SK-N-SH (cell line): ENCODE measurements around the gene CAPNS2. TPM values are rescaled to one million over a fixed set of nuclear protein-coding genes. Genes with fewer than 3 reads are reported as not detected.

Experiments
- CTCF ChIA-PET: fragments of 300-600, 350-600 bp; formaldehyde crosslinking; extraction: SDS; loops from one replicate; lab custom pipeline; 2021; lab: Yijun Ruan, JAX
- POLR2A ChIA-PET: fragments of 350-600 bp; sonication (Branson Sonifier 250); formaldehyde crosslinking; extraction: SDS; loops from one replicate; lab custom pipeline; 2020; ENCODE audit warnings: antibody characterized with exemption, inconsistent platforms; lab: Yijun Ruan, JAX
- DNase-seq: peaks from one replicate; pipeline ENCODE4 v3.0.0; 2012
- H2AFZ ChIP-seq: fragments of 200-600 bp; sonication (generic); 2 replicates; pipeline ENCODE4 v1.8.1; 2016; ENCODE audit warnings: antibody characterized with exemption, mild to moderate bottlenecking, low read depth
- H3F3A ChIP-seq: fragments of 200-600 bp; sonication (generic); replicated peaks from 2 replicates; pipeline ENCODE3; 2016; ENCODE audit warnings: antibody characterized with exemption, mild to moderate bottlenecking; ENCODE audit not compliant: insufficient read depth
- H3K27ac ChIP-seq, 2 experiments: fragments of 200-500 bp in 1 of 2; fragments of 200-600 bp in 1 of 2; sonication (Bioruptor generic) in 1 of 2; sonication (generic), shearing (Covaris generic) in 1 of 2; 2 replicates each; pipeline versions ENCODE4 v1.5.1 to v1.6.1; 2014 to 2016; ENCODE audit warnings: low read depth in 2 of 2, inconsistent platforms in 1 of 2, low read length in 1 of 2, mild to moderate bottlenecking in 1 of 2, mixed read lengths in 1 of 2
- H3K27me3 ChIP-seq: fragments of 200-600 bp; sonication (generic), shearing (Covaris generic); 2 replicates; pipeline ENCODE4 v1.6.1; 2016; ENCODE audit warnings: mixed run types; ENCODE audit not compliant: insufficient read depth
- H3K36me3 ChIP-seq, 2 experiments: fragments of 200-500 bp in 1 of 2; fragments of 200-600 bp in 1 of 2; sonication (Bioruptor generic) in 1 of 2; sonication (generic) in 1 of 2; replicated peaks in 1 of 2; 2 replicates each; pipeline versions ENCODE3 to v1.5.1; 2014 to 2016; ENCODE audit warnings: low read length in 1 of 2, mild to moderate bottlenecking in 1 of 2; ENCODE audit not compliant: insufficient read depth in 2 of 2, control insufficient read depth in 1 of 2
- H3K4me1 ChIP-seq, 2 experiments: fragments of 200-500 bp in 1 of 2; fragments of 200-600 bp in 1 of 2; sonication (Bioruptor generic) in 1 of 2; sonication (generic), shearing (Covaris generic) in 1 of 2; 2 replicates each; pipeline versions ENCODE4 v1.5.1 to v1.6.1; 2014 to 2016; ENCODE audit warnings: low read depth in 1 of 2, low read length in 1 of 2, mixed run types in 1 of 2; ENCODE audit not compliant: insufficient read depth in 2 of 2, control insufficient read depth in 1 of 2
- H3K4me2 ChIP-seq: fragments of 200-600 bp; sonication (generic), shearing (Covaris generic); 2 replicates; pipeline ENCODE4 v1.6.1; 2017; ENCODE audit warnings: mixed run types
- H3K4me3 ChIP-seq, 2 experiments: fragments of 200-500 bp in 1 of 2; fragments of 200-600 bp in 1 of 2; sonication (Bioruptor generic) in 1 of 2; sonication (generic), shearing (Covaris generic) in 1 of 2; 2 replicates each; pipeline versions ENCODE4 v1.5.1 to v1.8.1; 2014 to 2016; ENCODE audit warnings: low read depth in 2 of 2, inconsistent platforms in 1 of 2, low read length in 1 of 2, mild to moderate bottlenecking in 1 of 2, mixed read lengths in 1 of 2, moderate library complexity in 1 of 2
- H3K79me2 ChIP-seq: fragments of 200-600 bp; sonication (generic); 2 replicates; pipeline ENCODE4 v1.8.1; 2017; ENCODE audit warnings: mild to moderate bottlenecking; ENCODE audit not compliant: insufficient read depth
- H3K9ac ChIP-seq: fragments of 200-600 bp; sonication (generic); 2 replicates; pipeline ENCODE4 v1.6.1; 2017; ENCODE audit warnings: mixed run types
- H3K9me2 ChIP-seq: fragments of 200-600 bp; sonication (generic); 2 replicates; pipeline ENCODE4 v1.6.1; 2017; ENCODE audit warnings: mixed run types
- H3K9me3 ChIP-seq: fragments of 200-600 bp; sonication (generic); 2 replicates; pipeline ENCODE4 v1.6.1; 2017; ENCODE audit warnings: mixed run types, mild to moderate bottlenecking, moderate library complexity
- H4K20me1 ChIP-seq: fragments of 200-600 bp; sonication (generic); 2 replicates; pipeline ENCODE4 v1.6.1; 2017; ENCODE audit warnings: mild to moderate bottlenecking, mixed run types; ENCODE audit not compliant: insufficient read depth
- CHD2 ChIP-seq: fragments of 150-350 bp; IDR thresholded peaks from 2 replicates; pipeline ENCODE4 v1.6.1; 2018; ENCODE audit warnings: low read length; ENCODE audit not compliant: partially characterized antibody
- FOSL2 ChIP-seq: IDR thresholded peaks from 2 replicates; pipeline ENCODE4 v1.4.0; 2012; ENCODE audit warnings: low read depth, mild to moderate bottlenecking, moderate library complexity, borderline replicate concordance
- FOXJ3 ChIP-seq: sonication (generic); formaldehyde crosslinking; IDR thresholded peaks from 2 replicates; pipeline ENCODE4 v1.5.1; 2020; ENCODE audit warnings: mild to moderate bottlenecking, missing genetic modification reagents
- GABPA ChIP-seq: IDR thresholded peaks from 2 replicates; pipeline ENCODE4 v1.4.0; 2012; ENCODE audit warnings: low read depth, mild to moderate bottlenecking
- IRF3 ChIP-seq: fragments of 150-350 bp; IDR thresholded peaks from 2 replicates; pipeline ENCODE4 v1.6.1; 2016; ENCODE audit warnings: mild to moderate bottlenecking, low read depth, low read length
- MAX ChIP-seq: IDR thresholded peaks from 2 replicates; pipeline ENCODE4 v1.4.0; 2012; ENCODE audit warnings: low read depth
- MEF2A ChIP-seq: IDR thresholded peaks from 2 replicates; pipeline ENCODE4 v1.4.0; 2012; ENCODE audit warnings: low read depth, borderline replicate concordance
- MXI1 ChIP-seq: IDR thresholded peaks from 2 replicates; pipeline ENCODE4 v1.6.1; 2012; ENCODE audit warnings: mild to moderate bottlenecking, low read depth, low read length, improper control_type of control experiment
- RAD21 ChIP-seq: IDR thresholded peaks from 2 replicates; pipeline ENCODE4 v1.6.1; 2012; ENCODE audit warnings: mild to moderate bottlenecking, low read length
- RCOR1 ChIP-seq: fragments of 150-350 bp; IDR thresholded peaks from 2 replicates; pipeline ENCODE4 v1.6.1; 2017; ENCODE audit warnings: antibody characterized with exemption, low read length
- REST ChIP-seq: IDR thresholded peaks from 2 replicates; pipeline ENCODE4 v1.6.1; 2012; ENCODE audit warnings: mild to moderate bottlenecking, low read depth, low read length, moderate library complexity
- RFX5 ChIP-seq: IDR thresholded peaks from 2 replicates; pipeline ENCODE4 v1.6.1; 2012; ENCODE audit warnings: mild to moderate bottlenecking, improper control_type of control experiment, low read length
- RXRA ChIP-seq: IDR thresholded peaks from 2 replicates; pipeline ENCODE4 v1.4.0; 2012; ENCODE audit warnings: low read depth, mild to moderate bottlenecking, borderline replicate concordance
- TAF1 ChIP-seq: IDR thresholded peaks from 2 replicates; pipeline ENCODE4 v1.6.1; 2012; ENCODE audit warnings: low read depth, mild to moderate bottlenecking, low read length, moderate library complexity, borderline replicate concordance
- USF1 ChIP-seq: IDR thresholded peaks from 2 replicates; pipeline ENCODE4 v1.4.0; 2012; ENCODE audit warnings: low read depth, borderline replicate concordance
- USF2 ChIP-seq: fragments of 150-350 bp; IDR thresholded peaks from 2 replicates; pipeline ENCODE4 v1.6.1; 2017; ENCODE audit warnings: antibody characterized with exemption, low read length, low read depth, borderline replicate concordance
- YY1 ChIP-seq: IDR thresholded peaks from 2 replicates; pipeline ENCODE4 v1.4.0; 2012; ENCODE audit warnings: low read depth, mild to moderate bottlenecking
- WGBS: methylation state at CpG from one replicate; pipeline ENCODE4 v1.1.6; 2017; ENCODE audit warnings: low lambda C conversion rate; 5-methylcytosine and 5-hydroxymethylcytosine counted together
- polyA plus RNA-seq, 3 experiments: library from polyadenylated mRNA; depleted of rRNA; stranded (reverse); fragments of >200 nt; gene quantifications; 2 replicates each; pipeline ENCODE4 v1.2.3, GENCODE V29; 2012

Gene CAPNS2
- polyA plus RNA-seq, 1 of the 3 experiments (the other 2 are of a cell fraction), result 0.13 TPM

- TF ChIP-seq FOXJ3 (CRISPR knock-in tag) (0 out of 2 replicates have a peak, but pooled peaks have one; percentile 4), TAF1 (no peak), MAX (no peak), RAD21 (peak; percentile 17; the same call in 1 of the 2 replicates), FOSL2 (no peak), YY1 (no peak), RCOR1 (peak; percentile 56), RXRA (no peak), CHD2 (no peak), GABPA (no peak), RFX5 (no peak), MXI1 (no peak), REST (no peak), IRF3 (no peak), MEF2A (no peak), USF2 (no peak)
Observed at GRCh38 chr16:55561319-55561848, 5.1 kb upstream of the CAPNS2 start (continued).

- Histone ChIP-seq H3F3A (peaks cover 4% of the 10 kb centered on the region), H3K27me3 (no peaks in the 10 kb centered on the region), H3K9me2 (no peaks in the 10 kb centered on the region; the same call in 1 of the 2 replicates), H3K36me3 (peaks cover 43 to 71% of the 10 kb centered on the region in 2 experiments), H3K4me2 (no peak overlapping the region; the same call in 1 of the 2 replicates), H3K4me1 (peaks cover 14 to 26% of the 10 kb centered on the region in 2 experiments; a peak in 3 of 4 replicates), H3K4me3 (no peak overlapping the region), H4K20me1 (no peaks in the 10 kb centered on the region), H2AFZ (no peak overlapping the region), H3K9me3 (no peaks in the 10 kb centered on the region), H3K9ac (no peak overlapping the region), H3K27ac (peak overlapping the region; percentile 29 to 100; a peak in 3 of 4 replicates), H3K79me2 (no peaks in the 10 kb centered on the region; the same call in 1 of the 2 replicates)
- CTCF ChIA-PET, result no interaction called here
- TF ChIP-seq USF1, result no peak
- POLR2A ChIA-PET, result interaction anchor here (1.5 kb wide), 1 partner anchor 93 kb away, joined by 4 read pairs; the partner anchor contains the start of gene SLC6A2
- DNase-seq, result no peak
- WGBS, result 85% methylated on average over 1 of the region's 1 CpG
Observed at GRCh38 chr16:55562936-55563335, 3.5 kb upstream of the CAPNS2 start.
